Gastrocnemius medialis (tissue), 4 donors: ENCODE data around the gene PLPPR1. TPM values are rescaled to one million over a fixed set of nuclear protein-coding genes. Genes with fewer than 3 reads are reported as not detected.

ENCODE experiments used
- ATAC-seq, 2 donors: fragments of 150-250 bp; one replicate each; pipeline ENCODE4 v1.9.1; 2016
- DNase-seq, 2 donors: peaks; one replicate each; pipeline ENCODE4 v3.0.0-alpha.2; 2019
- H3K27ac ChIP-seq, 4 donors: fragments of 200-600 bp; sonication (generic); 1 replicate in 1 of 4; 2 replicates in 3 of 4; pipeline ENCODE4 v1.5.1; 2016 to 2018; ENCODE audit warnings: mild to moderate bottlenecking in 2 of 4, moderate library complexity in 1 of 4
- H3K27me3 ChIP-seq, 3 donors: fragments of 200-600 bp; sonication (generic) in 2 of 3; 1 replicate in 1 of 3; 2 replicates in 2 of 3; pipeline versions ENCODE4 v1.5.1 to v1.6.0; 2016 to 2019; ENCODE audit warnings: mild to moderate bottlenecking in 1 of 3, moderate library complexity in 1 of 3
- H3K36me3 ChIP-seq, 2 donors: fragments of 200-600 bp; sonication (generic) in 1 of 2; one replicate each; pipeline ENCODE4 v1.5.1; 2017 to 2018
- H3K4me1 ChIP-seq, 2 donors: fragments of 200-600 bp; sonication (generic) in 1 of 2; one replicate each; pipeline ENCODE4 v1.5.1; 2016 to 2017; ENCODE audit warnings: mild to moderate bottlenecking in 2 of 2
- H3K4me3 ChIP-seq, 4 donors: fragments of 200-600 bp; sonication (generic) in 3 of 4; 1 replicate in 1 of 4; 2 replicates in 3 of 4; pipeline ENCODE4 v1.5.1; 2016 to 2019; ENCODE audit warnings: mild to moderate bottlenecking in 2 of 4
- H3K9me3 ChIP-seq, 3 donors: fragments of 200-600 bp; sonication (generic) in 2 of 3; 1 replicate in 1 of 3; 2 replicates in 2 of 3; pipeline ENCODE4 v1.5.1; 2016 to 2019
- POLR2A ChIP-seq, 2 donors: fragments of 450-650 bp; IDR thresholded peaks; one replicate each; pipeline ENCODE4 v1.6.1; 2017; ENCODE audit warnings: antibody characterized with exemption in 2 of 2, mild to moderate bottlenecking in 2 of 2, moderate library complexity in 2 of 2
- in situ Hi-C, 4 donors: fragments of 200-750 bp; cut with MboI; loops; one replicate each; pipeline versions ENCODE4 v1.15.0 to v1.8.0; 2017; ENCODE audit warnings: low sequenced_read_pairs in 4 of 4
- intact Hi-C: fragments of 100-400 bp; cut with DNase I; formaldehyde crosslinking; loops from one replicate; pipeline ENCODE4 v1.15.1; 2023; ENCODE audit warnings: low total_unique reads
- total RNA-seq, 4 donors: library from RNA; depleted of rRNA; stranded (reverse); fragments of >200 nt; gene quantifications; one replicate each; pipeline versions ENCODE4 v1.1.0 to v1.2.3, GENCODE V29; 2016
- TF ChIP-seq, protein P1 (sequence below), 5 experiments: fragments of 450-650 bp in 3 of 5; fragments of 200-600 bp in 2 of 5; sonication (generic) in 2 of 5; IDR thresholded peaks in 4 of 5; conservative IDR thresholded peaks in 1 of 5; 1 replicate in 4 of 5; 2 replicates in 1 of 5; pipeline ENCODE4 v1.5.1; 2016 to 2019; ENCODE audit warnings: antibody characterized with exemption in 5 of 5, mild to moderate bottlenecking in 3 of 5, moderate library complexity in 3 of 5

PLPPR1 gene
- total RNA-seq, 4 donors from 2014 or later: not detected

DNA sequence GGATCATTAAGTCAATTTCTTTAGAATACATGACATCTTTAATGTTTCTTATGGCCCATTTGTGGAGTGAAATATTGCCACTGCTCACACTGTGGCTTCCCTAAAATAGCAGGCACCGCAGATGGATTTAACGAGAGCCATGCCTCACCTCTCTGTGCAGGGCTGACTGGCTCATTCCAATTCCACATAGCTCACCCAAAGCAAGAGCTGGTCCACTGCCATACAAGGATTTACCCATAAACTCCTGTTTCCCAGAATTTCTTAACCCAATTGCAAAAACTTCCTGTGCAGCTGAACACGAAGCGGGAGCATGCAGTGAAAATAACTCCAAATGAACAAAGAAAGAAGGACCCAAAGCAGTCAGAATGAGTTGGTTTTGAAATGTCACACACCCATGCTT lies 196.7 kb downstream of the PLPPR1 start:
- Histone ChIP-seq H3K27ac (no peak overlapping the region), H3K27me3 (no peaks in the 10 kb centered on the region), H3K36me3 (no peaks in the 10 kb centered on the region), H3K9me3 (no peaks in the 10 kb centered on the region), H3K4me3 (no peak overlapping the region), H3K4me1 (no peaks in the 10 kb centered on the region)
- in situ Hi-C loops: no loop called here
- DNase-seq (no peak), ATAC-seq (no peak)
- intact Hi-C loops: no loop called here
- TF ChIP-seq, protein P1, sequence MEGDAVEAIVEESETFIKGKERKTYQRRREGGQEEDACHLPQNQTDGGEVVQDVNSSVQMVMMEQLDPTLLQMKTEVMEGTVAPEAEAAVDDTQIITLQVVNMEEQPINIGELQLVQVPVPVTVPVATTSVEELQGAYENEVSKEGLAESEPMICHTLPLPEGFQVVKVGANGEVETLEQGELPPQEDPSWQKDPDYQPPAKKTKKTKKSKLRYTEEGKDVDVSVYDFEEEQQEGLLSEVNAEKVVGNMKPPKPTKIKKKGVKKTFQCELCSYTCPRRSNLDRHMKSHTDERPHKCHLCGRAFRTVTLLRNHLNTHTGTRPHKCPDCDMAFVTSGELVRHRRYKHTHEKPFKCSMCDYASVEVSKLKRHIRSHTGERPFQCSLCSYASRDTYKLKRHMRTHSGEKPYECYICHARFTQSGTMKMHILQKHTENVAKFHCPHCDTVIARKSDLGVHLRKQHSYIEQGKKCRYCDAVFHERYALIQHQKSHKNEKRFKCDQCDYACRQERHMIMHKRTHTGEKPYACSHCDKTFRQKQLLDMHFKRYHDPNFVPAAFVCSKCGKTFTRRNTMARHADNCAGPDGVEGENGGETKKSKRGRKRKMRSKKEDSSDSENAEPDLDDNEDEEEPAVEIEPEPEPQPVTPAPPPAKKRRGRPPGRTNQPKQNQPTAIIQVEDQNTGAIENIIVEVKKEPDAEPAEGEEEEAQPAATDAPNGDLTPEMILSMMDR (IDR thresholded peaks at IDR 0.05 in 4 of 5, conservative IDR thresholded peaks at IDR 0.05 in 1 of 5): no peak
- TF ChIP-seq POLR2A (IDR thresholded peaks at IDR 0.05): no peak

DNA sequence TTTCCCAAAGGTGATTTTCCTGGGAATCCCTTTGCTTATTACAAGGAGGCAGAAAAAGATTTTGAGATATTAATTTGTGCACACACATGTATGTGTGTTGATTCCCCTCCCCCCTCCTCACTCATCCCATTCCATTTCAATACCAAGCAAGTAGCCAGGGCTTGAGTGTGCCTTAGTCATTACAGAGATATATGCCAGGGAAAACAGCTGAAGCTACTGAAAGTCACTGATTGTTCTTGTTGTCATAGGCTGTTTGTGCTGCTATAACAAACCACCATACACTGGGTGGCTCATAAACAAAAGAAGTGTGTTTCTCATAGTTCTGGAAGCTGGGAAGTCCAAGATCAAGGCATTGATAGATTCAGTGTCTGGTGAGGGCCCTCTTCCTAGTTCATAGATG lies 197.6 kb downstream of the PLPPR1 start:
- Histone ChIP-seq H3K4me1 (no peaks in the 10 kb centered on the region), H3K27me3 (no peaks in the 10 kb centered on the region), H3K9me3 (no peaks in the 10 kb centered on the region), H3K36me3 (no peaks in the 10 kb centered on the region), H3K27ac (no peak overlapping the region), H3K4me3 (no peak overlapping the region)
- in situ Hi-C loops (no loop called here), intact Hi-C loops (no loop called here)
- DNase-seq (no peak), ATAC-seq (no peak)
- TF ChIP-seq, protein P1 (IDR thresholded peaks at IDR 0.05 in 4 of 5, conservative IDR thresholded peaks at IDR 0.05 in 1 of 5): no peak
- TF ChIP-seq POLR2A (IDR thresholded peaks at IDR 0.05): no peak

DNA sequence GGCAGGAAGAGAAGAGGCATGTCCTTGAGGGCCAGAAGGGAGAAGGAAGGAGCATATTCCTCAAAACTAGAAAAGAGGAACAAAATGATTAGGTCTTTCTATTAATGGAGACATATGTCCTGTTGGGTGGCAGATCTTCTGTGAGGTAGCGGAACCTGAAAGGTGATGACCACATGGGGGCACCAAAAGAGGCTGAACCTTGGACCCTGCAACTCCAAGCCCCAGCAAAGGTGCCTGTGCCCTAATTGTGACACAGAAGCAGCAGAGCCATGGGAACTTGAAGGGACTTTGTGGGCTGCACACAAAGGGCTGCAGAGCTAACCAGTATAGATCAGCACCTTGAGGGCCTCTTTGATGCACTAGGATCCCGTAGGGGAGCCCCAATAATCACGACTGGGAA lies 198.3 kb downstream of the PLPPR1 start:
- no peaks in the 10 kb centered on the region for H3K27me3 ChIP-seq
- H3K9me3 ChIP-seq: no peaks in the 10 kb centered on the region
- ATAC-seq (no peak), DNase-seq (no peak)
- H3K4me3 ChIP-seq: no peak overlapping the region
- TF ChIP-seq, protein P1 (IDR thresholded peaks at IDR 0.05 in 4 of 5, conservative IDR thresholded peaks at IDR 0.05 in 1 of 5): no peak
- no peak for TF ChIP-seq POLR2A (IDR thresholded peaks at IDR 0.05)
- intact Hi-C loops (no loop called here), in situ Hi-C loops (no loop called here)
- no peak overlapping the region for H3K27ac ChIP-seq
- H3K36me3 ChIP-seq: no peaks in the 10 kb centered on the region
- H3K4me1 ChIP-seq: no peaks in the 10 kb centered on the region

DNA sequence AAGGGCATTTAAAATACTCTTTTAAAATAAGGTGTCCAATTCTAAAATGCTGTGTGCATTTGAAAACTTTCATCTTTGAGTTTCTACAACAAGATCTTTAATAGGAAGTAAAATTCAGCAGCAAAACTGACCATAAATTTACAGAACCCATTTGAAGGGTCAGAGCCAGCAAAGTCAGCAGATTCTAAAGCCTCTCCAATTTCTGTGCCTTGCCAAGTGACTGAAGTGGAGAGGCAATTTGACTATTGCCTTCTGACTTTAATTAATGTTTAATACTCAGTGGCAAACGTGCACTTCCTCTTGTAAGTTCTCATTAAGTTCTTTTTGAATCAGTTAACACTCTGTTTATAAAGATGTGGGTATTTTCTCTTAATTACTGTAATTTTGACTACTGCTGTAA lies 201.1 kb downstream of the PLPPR1 start:
- Histone ChIP-seq H3K4me1 (no peaks in the 10 kb centered on the region), H3K9me3 (no peaks in the 10 kb centered on the region), H3K4me3 (no peak overlapping the region), H3K27me3 (no peaks in the 10 kb centered on the region), H3K27ac (no peak overlapping the region), H3K36me3 (no peaks in the 10 kb centered on the region)
- no peak for TF ChIP-seq POLR2A (IDR thresholded peaks at IDR 0.05)
- TF ChIP-seq, protein P1 (IDR thresholded peaks at IDR 0.05 in 4 of 5, conservative IDR thresholded peaks at IDR 0.05 in 1 of 5): no peak
- ATAC-seq: no peak
- in situ Hi-C loops: no loop called here
- no peak for DNase-seq
- intact Hi-C loops: no loop called here

DNA sequence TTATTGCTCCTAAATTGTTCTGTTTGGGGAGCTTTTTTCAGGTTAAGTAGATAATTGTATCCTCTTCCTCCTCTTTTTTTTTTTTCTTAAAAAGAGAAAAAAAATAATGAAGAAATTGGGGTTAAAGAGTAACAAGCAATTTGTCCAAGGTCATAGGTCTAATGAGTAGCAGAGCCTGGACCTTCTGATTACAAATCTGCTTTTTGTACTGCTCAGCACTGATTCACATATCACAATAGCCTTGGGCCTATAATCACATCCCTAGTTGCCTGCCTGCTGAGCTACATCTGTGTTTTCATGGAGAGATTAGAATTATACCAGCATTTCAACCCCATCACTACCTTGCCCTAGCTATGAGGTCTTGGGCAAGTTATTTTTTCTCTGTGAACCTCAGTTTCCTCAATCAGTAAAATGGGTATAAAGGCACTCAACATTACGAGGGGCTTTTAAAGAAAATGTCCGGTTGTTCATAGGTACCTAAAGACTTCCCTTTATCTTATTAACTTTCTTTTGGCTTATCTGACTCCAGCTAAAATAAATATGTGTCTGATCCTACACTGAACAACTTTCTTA lies 204.0 kb downstream of the PLPPR1 start:
- TF ChIP-seq, protein P1 (IDR thresholded peaks at IDR 0.05 in 4 of 5, conservative IDR thresholded peaks at IDR 0.05 in 1 of 5): no peak
- TF ChIP-seq POLR2A (IDR thresholded peaks at IDR 0.05): no peak
- in situ Hi-C loops: no loop called here
- Histone ChIP-seq H3K4me1 (no peaks in the 10 kb centered on the region), H3K9me3 (no peaks in the 10 kb centered on the region), H3K27me3 (no peaks in the 10 kb centered on the region), H3K27ac (no peak overlapping the region), H3K36me3 (no peaks in the 10 kb centered on the region), H3K4me3 (no peak overlapping the region)
- ATAC-seq (no peak), DNase-seq (no peak)
- intact Hi-C loops: no loop called here
